ENCODE data around the gene MUSK.

DNA sequence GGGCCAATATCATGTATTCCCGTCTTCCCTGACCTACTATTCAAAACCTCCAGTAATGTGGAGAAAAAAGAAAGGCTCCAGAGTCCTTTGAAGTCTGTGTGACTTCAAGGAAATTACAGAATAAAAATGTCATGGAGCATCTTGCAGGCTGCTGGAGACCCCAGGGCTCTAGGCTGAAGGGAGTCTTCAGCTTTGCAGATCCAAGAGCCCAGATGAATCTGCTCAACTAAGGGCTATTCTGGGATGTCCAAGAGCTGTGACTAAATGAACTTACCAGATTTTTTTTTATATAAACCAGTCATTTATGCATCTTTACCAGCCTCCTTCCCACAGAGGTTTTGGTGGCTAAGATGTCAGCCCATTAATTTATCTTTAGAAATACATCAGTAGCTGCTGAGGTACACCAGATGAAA lies 167.3 kb downstream of the MUSK start:
- TF ChIP-seq, protein P1, sequence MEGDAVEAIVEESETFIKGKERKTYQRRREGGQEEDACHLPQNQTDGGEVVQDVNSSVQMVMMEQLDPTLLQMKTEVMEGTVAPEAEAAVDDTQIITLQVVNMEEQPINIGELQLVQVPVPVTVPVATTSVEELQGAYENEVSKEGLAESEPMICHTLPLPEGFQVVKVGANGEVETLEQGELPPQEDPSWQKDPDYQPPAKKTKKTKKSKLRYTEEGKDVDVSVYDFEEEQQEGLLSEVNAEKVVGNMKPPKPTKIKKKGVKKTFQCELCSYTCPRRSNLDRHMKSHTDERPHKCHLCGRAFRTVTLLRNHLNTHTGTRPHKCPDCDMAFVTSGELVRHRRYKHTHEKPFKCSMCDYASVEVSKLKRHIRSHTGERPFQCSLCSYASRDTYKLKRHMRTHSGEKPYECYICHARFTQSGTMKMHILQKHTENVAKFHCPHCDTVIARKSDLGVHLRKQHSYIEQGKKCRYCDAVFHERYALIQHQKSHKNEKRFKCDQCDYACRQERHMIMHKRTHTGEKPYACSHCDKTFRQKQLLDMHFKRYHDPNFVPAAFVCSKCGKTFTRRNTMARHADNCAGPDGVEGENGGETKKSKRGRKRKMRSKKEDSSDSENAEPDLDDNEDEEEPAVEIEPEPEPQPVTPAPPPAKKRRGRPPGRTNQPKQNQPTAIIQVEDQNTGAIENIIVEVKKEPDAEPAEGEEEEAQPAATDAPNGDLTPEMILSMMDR (optimal IDR thresholded peaks at IDR 0.05 in 1 of 3, IDR thresholded peaks at IDR 0.05 in 1 of 3, conservative IDR thresholded peaks at IDR 0.05 in 1 of 3; ENCODE audit: extremely low read depth in 1 of 3, insufficient read depth in 2 of 3, low read length in 3 of 3), result no peak
- TF ChIP-seq EZH2 (IDR thresholded peaks at IDR 0.05; ENCODE audit: low read length), result no peak

Measured in keratinocyte (primary cell).